HG03520 (cell line): Measurements from ENCODE around the gene TRPM6.
"Not testable (repeated sequence)": the region's sequence is repeated elsewhere in the genome, so short reads cannot be mapped to it uniquely, and the experiment has no call there.

Experiments
- ATAC-seq: cut with Tn5 transposase; IDR thresholded peaks from one replicate; pipeline ENCODE4 v1.9.1; 2021; ENCODE audit warnings: mild to moderate bottlenecking, moderate library complexity; ENCODE audit not compliant: unreplicated experiment

Gene TRPM6, protein sequence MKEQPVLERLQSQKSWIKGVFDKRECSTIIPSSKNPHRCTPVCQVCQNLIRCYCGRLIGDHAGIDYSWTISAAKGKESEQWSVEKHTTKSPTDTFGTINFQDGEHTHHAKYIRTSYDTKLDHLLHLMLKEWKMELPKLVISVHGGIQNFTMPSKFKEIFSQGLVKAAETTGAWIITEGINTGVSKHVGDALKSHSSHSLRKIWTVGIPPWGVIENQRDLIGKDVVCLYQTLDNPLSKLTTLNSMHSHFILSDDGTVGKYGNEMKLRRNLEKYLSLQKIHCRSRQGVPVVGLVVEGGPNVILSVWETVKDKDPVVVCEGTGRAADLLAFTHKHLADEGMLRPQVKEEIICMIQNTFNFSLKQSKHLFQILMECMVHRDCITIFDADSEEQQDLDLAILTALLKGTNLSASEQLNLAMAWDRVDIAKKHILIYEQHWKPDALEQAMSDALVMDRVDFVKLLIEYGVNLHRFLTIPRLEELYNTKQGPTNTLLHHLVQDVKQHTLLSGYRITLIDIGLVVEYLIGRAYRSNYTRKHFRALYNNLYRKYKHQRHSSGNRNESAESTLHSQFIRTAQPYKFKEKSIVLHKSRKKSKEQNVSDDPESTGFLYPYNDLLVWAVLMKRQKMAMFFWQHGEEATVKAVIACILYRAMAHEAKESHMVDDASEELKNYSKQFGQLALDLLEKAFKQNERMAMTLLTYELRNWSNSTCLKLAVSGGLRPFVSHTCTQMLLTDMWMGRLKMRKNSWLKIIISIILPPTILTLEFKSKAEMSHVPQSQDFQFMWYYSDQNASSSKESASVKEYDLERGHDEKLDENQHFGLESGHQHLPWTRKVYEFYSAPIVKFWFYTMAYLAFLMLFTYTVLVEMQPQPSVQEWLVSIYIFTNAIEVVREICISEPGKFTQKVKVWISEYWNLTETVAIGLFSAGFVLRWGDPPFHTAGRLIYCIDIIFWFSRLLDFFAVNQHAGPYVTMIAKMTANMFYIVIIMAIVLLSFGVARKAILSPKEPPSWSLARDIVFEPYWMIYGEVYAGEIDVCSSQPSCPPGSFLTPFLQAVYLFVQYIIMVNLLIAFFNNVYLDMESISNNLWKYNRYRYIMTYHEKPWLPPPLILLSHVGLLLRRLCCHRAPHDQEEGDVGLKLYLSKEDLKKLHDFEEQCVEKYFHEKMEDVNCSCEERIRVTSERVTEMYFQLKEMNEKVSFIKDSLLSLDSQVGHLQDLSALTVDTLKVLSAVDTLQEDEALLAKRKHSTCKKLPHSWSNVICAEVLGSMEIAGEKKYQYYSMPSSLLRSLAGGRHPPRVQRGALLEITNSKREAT (N-terminal part only)

DNA sequence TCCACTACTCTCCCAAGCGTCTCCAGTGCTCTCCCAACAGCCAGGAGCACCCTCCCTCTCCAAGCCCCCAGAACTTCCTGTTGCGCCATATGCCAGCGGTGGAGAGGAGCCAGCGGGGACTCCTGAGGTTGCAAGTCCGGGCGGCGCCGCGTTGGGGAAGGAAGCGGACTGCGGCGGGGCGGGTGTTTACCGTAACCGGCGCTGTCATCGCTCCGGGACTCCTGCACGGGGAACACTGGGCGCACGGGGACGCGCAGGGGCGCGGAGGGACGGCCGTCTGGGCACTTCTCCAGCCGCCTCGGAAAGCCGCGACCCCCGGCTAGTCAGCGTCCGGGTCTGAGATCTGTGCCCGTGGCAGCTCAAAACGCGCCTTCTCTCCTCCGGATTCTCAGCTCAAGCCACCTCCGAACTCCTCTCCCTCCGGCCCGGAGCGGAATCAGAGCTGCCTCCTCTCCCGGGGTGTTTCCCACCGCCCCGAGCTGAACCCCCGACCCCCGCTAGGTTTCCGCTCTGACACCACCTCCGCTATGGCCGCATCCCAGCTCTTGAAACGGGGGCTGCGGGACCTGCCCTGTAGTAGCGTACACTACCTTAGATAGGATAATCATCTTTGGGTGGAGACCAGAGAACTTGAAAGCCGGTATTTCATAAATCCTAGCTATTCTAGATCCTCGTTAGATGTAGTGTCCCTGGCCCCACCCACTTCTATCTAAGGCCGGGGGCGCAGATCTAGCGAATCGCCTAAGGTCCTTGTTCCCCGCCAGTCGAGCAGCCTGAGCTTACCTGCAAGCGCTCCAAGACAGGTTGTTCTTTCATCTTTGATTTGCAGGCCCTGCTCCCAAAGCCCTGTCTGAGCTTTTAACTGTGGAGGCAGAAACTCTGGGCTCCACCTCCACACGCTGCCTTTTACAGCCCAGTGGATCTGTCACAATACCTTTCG lies at the start of gene TRPM6:
Gene TRPM6 (minus strand): TSS at position 881 of the 940 bp plus-strand sequence. CDS start 65 bp downstream, at position 816.
- ATAC-seq, result peak; percentile 60

DNA sequence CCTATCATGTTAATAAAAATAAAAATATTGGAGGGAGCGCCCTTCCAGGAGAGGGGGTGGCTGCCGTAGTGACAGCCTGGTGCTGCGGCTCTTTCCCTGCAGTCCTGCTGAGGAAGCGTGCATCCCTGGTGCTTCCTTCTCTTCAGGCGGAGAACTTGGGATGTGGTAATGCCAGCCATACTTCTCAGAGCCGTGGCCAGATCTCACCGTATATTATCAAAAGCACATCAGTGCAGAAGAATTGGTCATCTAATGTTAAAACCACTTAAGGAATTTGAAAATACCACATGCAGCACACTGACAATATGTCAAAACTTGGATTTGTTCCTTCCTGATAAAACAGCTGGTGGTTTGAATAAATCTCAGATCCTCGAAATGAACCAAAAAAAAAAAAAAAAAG lies 47.3 kb upstream of the TRPM6 start:
- no peak for ATAC-seq

DNA sequence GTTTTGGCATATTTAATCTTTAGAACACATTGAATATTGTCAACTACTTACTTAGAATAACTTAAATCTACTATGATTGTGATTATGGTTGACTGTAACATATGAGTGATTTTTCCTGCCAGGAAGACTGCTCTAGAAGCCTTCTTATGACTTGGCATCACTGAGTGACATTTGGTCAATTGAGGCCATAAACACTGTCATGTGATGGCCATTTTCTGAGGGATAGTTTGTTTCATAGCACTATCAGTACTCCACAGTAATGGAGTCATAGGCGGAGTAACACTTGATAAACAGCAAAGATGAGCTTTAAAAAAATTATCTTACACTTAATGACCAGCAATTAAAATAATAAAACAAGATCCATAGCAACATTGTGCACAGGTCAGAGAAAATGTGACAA lies 34.0 kb upstream of the TRPM6 start:
- no peak for ATAC-seq

DNA sequence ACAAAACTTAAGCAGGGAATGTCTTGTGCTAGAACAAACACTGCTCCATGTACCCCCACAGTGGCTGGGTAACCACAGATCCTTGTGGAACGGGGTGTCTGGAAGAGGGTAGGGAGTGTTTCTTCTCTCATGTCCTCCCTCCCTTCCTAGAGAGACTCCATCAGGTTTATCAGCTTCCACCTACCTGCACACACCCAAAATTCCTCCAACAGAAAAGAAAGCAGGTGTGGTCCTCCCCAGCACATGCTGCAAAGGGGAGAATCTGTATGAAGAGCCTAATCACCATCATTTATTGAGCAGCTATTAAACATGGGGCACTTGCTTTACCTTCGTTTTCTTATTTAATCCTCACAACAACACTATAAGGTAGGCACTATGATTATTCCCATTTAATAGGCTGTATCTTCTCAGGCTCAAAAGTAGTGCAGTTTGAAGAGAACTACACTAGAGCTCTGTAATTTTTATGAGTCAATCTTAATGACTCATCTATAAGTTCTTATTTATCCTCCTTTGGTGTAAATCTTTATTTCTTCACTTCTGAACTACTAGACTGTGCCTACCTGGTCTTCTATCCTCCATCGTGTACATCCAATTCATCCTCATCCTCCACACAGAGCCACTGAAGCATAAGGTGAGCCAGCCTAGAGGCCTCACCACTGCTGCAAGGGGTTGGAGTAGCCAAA lies 33.4 kb upstream of the TRPM6 start:
- no peak for ATAC-seq

DNA sequence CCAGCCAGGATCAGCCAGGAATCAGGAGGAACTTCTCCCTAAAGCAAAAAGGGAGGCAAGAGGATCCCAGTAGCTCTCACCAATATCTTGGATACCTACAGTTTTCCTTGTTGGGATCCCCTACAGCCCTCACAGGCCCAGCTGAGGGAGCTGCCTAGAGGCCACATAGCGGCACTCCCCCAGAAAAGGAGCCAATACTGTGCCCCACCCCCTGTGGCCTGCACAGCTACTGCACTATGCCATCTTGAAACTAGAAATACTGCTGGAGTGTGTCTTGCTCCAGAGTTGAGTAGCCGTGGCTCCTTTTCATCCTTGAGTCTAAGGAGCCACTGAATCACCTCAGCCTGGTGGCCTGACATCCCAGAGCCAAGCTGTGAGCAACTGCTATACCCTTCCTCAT lies 22.3 kb upstream of the TRPM6 start:
- ATAC-seq, result no peak

DNA sequence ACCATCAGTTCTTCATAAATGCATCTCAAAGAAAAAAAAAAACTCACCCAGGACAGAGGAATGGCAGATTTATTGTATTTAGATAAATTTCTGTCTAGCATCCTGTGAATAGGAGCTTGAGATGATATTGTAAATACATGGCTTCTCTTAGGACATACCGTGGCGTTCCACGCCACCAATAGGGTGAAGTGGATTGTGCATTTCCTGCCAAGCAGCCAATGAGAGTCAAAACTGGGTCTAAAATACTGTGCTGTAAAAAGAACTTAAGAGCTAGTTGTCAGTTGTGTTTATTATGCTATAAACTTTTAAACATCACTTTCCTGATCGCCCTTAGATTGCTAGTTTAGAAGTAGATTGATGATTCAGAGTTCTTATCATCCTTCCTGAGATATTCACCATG lies 20.9 kb upstream of the TRPM6 start:
- ATAC-seq, result no peak

DNA sequence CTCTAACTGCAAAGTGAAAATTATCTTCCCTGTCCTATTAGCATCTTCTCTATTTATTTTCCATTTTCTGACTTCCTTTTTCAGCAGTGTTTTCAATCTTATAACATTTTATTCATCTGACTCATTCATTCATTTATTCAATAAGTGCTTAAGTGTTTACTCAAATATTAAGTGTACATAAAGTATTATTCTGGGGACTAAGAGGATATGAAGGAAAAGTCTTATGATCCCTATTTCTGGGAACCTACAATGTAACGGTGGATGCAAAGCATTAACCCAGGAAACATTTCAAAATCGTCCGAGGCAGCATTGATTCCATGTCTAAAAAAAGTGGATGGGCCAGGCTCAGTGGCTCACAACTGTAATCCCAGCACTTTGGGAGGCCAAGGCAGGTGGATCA lies 19.4 kb upstream of the TRPM6 start:
- no peak for ATAC-seq

DNA sequence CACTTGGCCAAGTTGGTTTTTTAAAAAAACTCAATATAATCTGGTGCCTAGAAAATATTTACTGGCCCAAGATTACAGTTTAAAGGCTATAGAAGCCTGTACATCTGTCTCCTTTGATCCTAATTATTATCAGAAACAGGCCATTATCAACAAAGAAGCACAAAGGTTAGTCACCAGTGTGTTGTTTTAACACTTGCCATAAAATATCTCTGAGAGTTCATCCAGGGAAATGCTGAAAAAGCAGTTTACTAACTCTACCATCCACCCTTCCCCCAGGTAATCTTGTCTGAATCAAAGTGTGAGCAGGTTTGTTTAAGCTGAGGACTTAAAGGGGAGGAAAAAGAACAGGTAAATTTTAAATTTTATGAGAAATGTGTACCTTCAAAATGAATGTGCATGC lies 13.3 kb upstream of the TRPM6 start:
- ATAC-seq, result no peak

DNA sequence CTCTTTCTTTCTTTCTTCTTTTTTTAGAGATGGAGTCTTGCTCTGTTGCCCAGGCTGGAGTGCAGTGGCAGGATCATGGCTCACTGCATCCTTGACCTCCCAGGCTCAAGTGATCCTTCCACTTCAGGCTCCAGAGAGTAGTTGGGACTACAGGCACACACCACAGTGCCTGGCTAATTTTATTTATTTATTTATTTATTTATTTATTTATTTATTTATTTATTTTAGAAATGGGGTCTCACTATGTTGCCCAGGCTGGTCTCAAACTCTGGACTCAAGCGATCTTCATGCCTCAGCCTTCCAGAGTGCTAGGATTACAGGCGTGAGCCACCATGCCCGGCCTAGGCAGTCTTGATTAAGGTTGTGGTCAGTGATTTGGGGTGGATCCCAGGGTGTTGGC lies 728 bp upstream of the TRPM6 start:
- not testable (repeated sequence) for ATAC-seq

DNA sequence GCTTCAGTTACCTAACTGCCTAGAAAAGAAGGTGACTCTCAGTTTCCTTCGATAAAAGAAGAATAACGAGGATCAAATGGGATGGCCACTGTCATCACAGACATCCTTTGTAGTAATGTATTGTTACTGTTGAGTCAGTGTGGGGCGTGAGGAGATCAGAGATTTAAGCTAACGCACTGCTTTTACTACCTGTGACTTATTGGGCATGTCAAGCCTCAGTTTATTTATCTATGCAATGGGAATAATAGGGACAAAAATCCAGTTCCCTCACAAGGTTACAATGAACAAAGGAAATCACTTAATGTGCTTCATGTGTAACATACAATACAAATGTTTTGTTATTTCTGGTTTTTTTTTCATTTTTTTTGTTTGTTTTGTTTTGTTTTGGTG lies 255 bp upstream of the TRPM6 start:
- ATAC-seq, result no peak

DNA sequence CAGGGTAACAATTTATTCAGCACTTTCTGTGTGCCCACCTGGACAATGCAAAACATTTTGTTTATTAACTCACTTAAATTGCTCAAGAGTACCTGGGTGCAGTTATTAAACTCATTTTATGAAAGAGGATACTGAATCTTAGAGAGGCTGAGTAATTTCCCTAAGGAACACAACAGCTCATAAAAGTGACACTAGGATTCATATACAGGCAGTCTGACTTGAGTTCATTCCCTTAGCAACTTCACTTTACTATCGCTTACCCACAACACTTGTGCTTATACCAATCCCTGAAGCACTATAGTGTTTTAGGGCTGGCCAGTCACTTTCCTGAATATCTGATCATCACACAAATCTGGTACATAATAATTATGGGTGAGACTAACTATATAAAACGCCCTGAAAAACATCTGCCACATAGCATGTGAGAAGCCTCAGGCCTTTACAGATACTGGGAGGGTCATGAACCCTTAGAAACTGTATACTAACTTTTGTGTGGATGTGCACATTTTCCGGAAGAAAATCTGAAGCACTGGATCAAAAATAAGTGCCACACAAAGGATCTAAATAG lies 11.3 kb downstream of the TRPM6 start:
- ATAC-seq, result no peak

DNA sequence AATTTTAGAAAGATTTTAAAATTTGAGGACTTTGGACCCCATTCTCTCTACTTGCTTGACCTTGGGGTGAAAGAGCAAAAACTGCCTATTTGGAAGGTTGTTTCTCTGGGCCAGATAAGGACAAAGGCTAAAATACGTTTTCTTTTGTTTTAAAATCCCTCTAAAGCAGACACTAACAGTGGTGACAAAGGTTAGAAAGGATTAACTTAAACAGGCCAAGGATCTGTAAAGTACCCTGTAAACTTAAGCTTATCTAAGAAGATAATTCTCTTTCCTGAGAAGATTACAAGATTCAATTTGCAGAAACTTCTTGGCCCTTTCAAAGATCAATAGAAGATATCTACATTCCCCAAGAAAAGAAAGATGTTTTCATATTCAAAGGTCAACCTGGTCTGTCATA lies 12.1 kb downstream of the TRPM6 start:
- ATAC-seq, result no peak

DNA sequence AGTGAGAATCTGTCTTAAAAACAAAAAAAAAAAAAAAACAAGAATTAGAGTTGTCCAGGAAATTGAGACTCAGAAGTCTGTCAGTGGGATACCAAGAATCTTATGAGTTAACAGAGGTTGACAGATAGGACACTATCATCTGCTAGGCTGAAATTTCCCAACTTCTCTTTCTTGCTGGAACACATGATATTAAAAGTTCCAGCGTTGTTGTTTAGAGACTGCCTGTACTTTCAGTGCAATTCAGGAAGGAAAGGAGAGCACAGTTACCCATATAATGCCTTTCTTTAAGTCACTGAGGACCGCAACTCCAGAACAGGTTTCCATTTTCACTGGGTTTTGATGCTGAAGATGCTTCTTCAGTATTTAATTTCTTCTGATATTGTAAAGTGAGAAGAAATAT lies 13.5 kb downstream of the TRPM6 start:
- ATAC-seq, result no peak

DNA sequence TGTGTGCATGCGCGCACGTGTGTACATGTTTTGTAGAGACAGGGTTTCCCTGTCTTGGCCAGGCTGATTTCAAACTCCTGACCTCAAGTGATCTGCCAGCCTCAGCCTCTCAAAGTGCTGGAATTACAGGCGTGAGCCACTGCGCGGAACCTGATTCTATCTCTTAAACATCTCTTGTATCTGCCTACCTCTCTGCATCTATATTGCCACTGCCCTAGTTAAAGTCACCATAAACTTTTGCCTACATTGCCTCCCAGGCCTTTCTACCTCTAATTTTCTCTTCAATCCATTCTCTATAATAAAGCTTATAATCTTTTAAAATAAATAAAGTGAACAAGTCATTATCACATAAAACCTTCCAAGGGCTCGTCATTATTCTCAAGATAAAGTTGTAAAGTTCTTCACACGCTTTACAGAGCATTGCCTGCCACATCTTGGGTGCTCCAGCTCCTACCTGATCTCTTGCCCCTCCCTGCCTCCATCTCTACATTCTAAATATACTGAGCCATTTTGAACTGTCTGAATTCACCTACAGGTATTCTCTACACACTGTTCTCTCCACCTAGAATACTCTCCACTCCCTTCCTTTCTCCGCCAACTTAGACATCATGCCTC lies 15.0 kb downstream of the TRPM6 start:
- ATAC-seq, result no peak

DNA sequence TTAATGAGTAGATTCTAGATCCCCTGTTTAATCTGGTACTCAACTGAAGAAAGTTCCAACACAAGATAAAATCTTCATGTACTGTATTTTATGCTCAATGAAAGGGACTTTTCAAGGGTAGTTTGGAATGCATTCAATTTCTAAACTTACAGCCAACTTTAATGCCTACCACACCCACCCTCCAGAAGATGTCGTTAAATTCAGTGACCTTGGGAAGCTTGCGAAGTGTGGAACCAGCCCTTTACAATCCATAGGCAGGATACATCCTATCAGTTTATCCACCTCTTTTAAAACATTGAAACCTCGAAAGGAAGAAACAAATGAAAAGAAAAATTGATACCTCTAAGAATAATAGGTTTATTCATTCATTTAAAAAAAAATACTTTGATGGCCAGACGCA lies 20.2 kb downstream of the TRPM6 start:
- ATAC-seq, result no peak

DNA sequence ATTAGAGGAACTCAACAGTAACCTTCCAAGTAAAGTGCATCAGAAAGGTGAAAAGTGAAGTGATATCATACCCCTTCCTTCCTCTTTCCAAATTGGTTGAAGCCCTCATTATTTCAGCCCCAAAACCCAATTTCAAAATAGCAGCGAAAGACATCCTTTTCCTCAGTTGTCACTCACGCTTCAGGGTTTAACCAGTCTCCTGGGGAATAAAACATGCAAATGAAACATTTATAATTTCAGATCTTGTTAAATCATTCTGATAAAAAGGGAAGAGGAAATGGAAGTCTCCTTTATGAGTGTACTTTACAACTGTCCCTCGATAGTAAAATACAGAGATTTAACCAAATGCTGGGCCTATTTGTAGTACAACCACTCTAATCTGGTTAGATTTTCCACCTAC lies 22.5 kb downstream of the TRPM6 start:
- no peak for ATAC-seq

DNA sequence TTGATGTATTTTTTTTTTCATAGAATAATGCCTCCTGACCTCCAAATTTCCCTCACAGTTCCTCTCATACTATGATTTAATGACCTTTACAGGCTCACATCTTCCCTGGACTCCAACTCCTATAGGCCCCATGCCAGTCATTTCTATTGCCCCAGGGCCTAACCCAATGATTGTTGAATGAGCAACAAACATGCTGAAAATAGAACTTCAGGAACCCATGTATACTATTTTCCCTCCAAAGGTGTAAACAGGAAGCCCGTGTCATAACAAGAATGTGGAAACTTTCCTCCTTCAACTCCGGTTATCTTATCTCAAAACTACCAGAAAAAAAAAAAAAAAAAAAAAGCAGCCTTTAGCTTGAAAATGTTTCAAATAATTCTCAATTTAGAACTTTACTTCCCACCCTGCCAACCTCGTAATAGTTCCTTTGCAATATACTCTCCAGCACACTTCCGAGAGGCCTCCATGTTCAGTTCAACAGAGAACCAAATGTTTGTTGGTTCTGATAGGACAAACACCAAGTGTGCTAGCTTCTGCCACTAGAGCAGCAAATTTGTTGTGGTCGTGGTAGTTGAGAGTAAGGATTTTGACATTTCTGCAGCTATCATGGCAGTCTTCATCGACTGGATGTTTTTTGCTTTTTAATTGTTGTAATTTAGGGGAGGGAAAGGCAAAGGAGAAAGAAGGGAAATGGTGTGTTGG lies 25.8 kb downstream of the TRPM6 start:
- no peak for ATAC-seq

DNA sequence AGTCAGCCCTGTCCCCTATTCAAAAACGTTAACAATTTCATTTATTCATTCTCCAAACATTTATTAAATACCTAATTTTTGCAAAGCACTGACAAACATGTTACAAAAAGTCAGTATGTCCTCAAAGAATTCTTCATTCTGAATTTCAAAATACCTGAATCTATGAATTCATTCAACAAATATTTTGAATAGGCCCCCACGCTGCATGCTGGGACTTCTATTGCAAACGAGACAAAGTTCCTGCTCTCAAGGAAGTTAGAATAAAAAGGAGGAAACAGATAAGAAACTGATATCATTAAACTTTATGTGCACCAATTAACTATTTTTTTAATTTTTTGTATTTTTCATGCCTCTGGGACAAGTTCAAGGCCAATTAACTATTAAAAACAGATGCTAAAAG lies 26.6 kb downstream of the TRPM6 start:
- no peak for ATAC-seq
